NCI-H187 (cell line): ENCODE results near the gene TEX53.

Experiments
- DNase-seq, 2 experiments: peaks; one replicate each; lab custom pipeline; 2025; lab: John Stamatoyannopoulos, UW

Gene TEX53

DNA sequence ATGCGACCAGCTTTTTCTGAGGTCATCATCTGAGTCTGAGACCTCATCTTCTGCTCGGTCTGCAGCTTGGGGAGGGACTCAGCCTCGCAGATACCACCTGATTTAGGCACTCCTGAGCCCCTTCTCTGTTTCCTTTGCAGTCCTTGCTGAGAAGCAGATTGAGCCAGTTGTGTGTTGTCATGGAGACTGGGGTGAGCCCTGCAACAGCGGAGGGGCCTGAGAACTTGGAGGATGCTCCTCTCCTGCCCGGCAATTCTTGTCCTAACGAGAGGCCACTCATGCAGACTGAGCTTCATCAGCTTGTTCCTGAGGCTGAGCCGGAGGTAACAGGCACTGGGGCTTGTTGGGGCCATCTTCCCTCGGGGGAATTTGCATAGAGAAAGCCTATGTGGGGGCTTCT lies 19.2 kb downstream of the TEX53 start:
- no peak for DNase-seq

- DNase-seq = no peak
These were observed 23.2 kb downstream of the TEX53 start for GRCh38 chr9:114634387-114634786.

DNA sequence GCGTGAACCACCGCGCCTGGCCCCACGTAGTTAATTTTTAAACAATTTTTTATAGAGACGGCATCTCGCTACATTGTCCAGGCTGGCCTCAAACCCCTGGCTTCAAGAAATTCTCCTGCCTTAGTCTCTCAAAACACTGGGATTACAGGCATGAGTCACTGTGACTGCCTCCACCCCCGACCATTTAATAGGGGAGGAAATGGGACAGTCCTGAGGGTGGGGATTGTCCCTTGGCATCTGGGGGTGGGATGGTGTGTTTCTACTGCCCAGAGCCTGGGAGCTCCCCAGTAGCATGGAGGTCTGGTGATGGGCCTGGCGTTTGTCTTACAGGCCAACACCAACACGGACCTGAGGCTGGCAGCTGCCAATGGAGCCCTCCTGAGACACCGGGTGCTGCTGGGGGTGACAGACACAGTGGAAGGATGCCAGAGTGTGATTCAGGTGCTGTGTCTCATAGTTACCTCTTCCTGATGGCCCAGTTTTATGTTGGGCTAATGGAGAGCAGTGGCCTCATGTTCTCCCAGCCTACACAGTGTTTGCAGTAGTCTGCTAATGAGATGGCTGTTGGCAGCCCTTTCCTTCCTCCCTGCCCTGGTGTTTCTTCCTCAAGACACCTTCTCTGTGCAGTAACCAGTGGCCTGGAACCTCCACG lies 24.0 kb downstream of the TEX53 start:
- no peak for DNase-seq

GRCh38 chr9:114631166-114631565 lies 26.4 kb downstream of the TEX53 start:
- DNase-seq = no peak

GRCh38 chr9:114629563-114630090 lies 28.0 kb downstream of the TEX53 start:
- no peak for DNase-seq

- DNase-seq = no peak
These were observed 30.1 kb downstream of the TEX53 start for GRCh38 chr9:114627553-114627952.

GRCh38 chr9:114626415-114627020 lies 31.1 kb downstream of the TEX53 start:
- no peak for DNase-seq

- DNase-seq = no peak
These were observed 32.9 kb downstream of the TEX53 start for GRCh38 chr9:114624677-114625076.

- no peak for DNase-seq
These were observed 35.5 kb downstream of the TEX53 start for GRCh38 chr9:114621975-114622609.

- DNase-seq = no peak
These were observed 36.0 kb downstream of the TEX53 start for GRCh38 chr9:114621561-114621960.

DNA sequence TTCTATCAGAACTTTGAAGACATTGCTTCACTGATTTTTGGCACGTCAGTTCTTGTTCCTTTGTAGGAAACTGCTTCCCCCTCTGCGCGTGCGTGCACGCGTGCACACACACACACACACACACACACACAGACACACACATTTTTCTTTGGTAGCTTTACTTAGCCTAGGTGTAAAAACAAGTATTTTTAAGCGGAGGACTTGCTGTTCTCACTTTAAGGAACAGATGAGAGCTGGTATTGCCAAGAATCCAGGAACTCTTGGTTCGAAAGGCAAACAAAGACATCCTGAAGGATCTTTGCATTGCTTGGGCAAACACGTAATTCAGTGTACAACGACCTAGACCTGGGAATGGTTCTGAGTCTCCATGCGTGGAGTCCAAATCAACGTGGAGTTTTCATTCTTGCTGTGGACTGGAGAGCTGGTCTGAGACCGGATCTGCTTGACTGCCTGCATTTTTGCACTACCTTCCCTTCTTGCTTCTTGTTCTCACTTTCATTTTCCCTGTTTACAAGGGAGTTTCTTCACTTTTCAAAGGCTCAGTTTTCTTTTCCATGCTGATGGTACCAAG lies 38.3 kb downstream of the TEX53 start:
- no peak for DNase-seq

- no peak for DNase-seq
These were observed 40.7 kb downstream of the TEX53 start for GRCh38 chr9:114616684-114617520.

DNA sequence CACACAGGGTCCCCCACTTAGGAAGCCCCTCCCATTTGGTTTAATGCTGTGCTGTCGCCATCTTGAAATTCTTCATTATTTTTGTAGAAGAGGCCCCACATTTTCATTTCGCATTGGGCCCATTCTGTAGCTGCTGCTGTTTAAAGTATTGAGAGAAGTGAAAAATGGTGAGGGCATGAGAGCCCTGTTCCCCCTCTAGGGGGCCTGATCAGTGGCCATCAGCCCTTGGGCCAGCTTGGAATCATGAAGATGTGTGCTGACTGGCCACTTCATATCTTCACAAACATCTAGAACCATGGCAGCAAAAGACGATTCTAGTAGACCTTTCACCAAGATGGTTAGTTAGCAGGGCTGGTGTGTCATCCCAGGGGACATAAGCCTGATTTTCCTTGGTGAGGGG lies 43.2 kb downstream of the TEX53 start:
- DNase-seq = no peak

DNA sequence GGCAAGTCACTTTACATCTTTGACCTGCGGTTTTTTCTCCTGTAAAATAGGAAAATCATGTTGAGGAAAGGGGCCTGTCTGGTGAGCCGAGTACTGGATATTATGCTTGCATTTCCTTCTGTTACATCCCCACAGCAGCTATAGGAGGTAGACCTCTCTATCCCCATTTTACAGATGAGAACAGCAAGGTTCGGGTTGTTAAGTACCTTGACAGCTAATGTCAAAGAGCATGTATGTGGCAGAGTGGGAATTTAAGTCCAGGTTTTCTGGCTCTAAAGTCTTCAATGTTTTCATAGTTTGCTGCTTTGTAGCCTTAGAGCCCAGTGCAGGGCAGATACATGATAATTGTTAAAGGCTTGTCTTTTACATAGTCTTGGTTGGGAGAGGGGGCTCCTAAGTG lies 43.7 kb downstream of the TEX53 start:
- no peak for DNase-seq

DNA sequence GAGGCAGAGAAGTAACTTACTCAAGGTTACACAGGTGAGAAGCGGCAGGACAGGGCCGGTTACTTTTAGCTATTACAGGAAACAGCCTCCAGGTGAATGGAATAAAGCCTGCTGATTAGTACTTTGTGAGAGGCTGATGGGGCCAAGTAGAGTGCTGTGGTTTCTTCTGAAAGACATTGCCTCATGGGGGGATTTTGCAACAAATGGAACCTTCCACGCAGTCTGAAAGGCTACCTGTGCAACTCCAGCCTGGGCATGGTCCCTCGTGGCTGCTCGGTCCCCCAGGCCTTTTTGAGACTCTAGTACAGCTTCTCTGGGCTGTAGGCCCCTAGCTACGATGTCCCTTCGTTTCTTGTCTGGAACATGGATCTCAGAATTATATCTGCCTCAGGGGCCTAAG lies 44.5 kb downstream of the TEX53 start:
- no peak for DNase-seq

DNA sequence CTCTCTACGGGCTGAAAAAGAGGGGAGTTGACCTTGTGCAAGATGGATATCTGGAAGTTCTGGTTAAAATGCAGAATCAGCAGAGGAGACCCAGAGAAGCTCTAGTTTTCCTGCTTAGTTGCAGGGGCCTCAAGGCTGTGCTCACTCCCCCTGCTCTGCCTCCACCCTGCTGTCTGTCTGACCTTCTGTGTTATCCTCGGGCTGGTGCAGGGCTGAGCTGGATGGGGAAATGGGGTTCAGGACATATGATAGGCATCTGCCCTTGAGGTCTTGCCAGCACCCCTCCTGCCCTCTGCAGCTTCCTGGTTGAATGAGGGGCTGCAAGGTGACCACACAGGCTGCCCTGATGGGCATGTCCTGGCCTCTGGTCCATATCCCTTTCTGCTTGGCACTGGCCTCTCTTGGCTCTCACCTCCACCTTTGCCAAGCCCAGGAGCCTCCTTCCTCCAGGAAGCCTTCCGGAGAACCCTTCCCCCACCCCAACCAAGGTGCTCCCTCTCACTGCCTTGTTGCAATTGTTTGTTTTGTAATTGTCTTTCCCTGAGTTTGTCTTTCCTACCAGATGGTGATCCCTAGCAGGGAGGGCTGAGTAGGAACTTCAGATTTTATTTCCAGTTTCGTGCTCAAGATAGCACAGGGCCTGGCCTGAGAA lies 45.2 kb downstream of the TEX53 start:
- DNase-seq = no peak

- DNase-seq = peak; percentile 2 to 4
These were observed 45.9 kb downstream of the TEX53 start for GRCh38 chr9:114611516-114612271.

DNA sequence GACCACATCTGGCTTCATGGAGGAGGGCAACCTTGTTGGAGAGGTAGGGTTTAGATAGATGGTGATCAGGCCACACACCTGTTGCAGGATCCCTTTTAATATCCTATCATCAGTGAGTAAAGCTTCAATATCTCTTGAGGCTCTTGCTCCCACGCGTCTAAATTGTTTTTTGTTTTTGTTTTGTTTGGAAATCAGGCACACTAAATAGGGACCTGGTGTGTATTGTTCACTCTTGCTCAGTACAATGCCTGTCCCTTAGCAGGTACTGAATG lies 49.1 kb downstream of the TEX53 start:
- DNase-seq = no peak

GRCh38 chr9:114607671-114608524 lies 49.7 kb downstream of the TEX53 start:
- DNase-seq = no peak

DNA sequence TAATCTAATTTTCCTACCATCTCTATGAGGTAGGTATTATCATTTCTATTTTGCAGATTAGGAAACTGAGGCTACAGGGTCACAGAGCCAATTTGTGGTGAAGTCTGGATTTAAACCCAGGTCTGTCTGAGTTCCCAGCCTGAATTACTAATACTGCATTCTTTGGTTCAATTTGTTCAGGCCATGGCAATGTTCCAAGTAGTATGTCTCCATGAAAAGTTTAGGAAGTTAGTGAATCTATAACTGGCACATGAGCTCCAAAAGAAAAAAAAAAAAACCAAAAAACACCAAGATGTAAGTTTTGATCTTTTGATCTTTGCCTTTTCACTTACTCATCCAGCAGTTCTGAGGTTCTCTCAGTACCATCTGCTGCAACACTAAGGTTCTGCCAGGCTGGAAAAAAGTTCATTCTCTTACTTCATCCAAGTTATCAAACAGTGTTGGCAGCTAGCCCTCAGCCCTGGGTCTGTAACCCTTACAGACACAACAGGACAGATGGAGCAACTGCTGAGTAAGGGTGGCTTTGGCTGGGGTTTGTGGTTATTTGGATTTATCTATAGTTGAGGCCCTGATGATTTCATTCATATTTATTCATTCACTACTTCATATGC lies 50.9 kb downstream of the TEX53 start:
- DNase-seq = no peak
